HS-27A (cell line): ENCODE data around the gene HERC3.

Source experiments
- DNase-seq: peaks from one replicate; pipeline ENCODE4 v3.0.0-alpha.2; 2012; ENCODE audit warnings: low read depth, missing footprints

The HERC3 gene

GRCh38 chr4:88591787-88592599 lies at the start of gene HERC3:
HERC3 (plus strand) TSS chr4:88592480; CDS start chr4:88605824, 13,344 bp downstream.
- no peak for DNase-seq

- no peak for DNase-seq
Measured at GRCh38 chr4:88549815-88550214, 42.5 kb upstream of the HERC3 start.

DNA sequence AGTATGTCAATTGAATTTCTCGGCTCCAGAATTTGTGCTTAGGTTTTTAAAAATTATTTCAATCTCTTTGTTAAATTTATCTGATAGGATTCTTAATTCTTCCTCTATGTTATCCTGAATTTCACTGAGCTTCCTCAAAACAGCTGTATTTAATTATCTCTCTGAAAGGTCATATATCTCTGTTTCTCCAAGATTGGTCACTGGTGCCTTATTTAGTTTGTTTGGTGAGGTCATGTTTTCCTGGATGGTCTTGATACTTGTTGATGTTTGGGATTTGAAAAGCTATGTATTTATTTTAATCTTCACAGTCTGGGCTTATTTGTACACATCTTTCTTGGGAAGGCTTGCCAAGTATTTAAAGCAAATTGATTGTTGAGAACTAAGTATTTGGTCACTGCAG lies 24.7 kb upstream of the HERC3 start:
- DNase-seq: no peak

DNA sequence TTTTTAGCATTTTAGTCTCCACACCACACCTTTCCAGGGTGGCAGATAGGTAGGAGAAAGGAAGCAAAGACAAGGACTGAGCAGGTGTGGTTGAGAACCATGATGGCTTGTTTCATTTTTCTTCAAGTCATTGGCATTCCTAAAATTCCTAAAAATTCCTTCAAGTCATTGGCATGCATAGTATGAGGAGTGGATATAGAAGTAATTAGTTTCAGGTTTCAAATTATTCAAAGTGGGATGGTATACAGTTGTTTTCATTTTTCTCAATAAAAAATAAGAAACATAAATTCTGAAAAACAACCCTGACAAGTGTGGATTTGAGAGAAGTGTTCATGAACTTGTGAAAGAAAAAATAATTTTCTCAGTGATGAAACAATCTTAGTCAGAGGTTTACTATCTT lies 22.3 kb upstream of the HERC3 start:
- no peak for DNase-seq

GRCh38 chr4:88573276-88573980 lies 18.9 kb upstream of the HERC3 start:
- DNase-seq: no peak

DNA sequence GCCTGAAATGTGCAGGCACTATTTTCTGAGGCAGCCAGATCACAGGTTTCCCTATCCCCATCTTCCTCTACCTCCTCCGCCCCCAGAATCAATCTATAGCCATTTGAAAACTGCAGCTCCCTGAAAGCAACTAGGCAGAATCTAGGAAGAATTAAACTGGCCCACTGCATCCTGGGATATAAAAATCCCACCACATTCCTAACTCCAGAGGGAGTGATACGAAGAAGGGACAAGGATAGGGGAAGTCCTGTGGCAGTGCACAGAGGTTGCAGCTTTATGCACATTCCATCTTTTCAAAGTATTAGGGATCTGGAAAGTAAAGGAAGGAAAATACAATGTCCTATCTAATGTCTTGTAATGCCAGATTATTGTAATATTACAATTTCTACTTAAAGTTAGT lies 18.3 kb upstream of the HERC3 start:
- DNase-seq: no peak

DNA sequence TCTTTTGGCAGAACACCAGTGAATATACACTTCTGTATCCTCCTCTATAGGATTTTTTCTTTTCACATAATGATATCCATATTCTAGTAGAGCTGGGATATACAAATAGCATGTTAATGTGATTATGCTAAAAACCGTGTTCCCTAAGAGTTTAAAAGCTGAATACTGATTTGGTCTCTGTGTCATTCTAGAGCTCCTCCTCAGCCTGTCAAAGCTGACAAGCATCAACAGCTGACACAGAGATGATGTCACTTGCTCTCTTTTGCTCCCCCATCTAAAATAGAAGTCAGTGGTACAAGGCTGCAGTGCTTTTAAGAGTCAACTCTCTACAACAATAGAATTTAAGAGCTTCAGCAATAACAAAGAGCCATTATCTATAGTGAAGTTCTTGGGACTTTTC lies 17.1 kb upstream of the HERC3 start:
- no peak for DNase-seq

DNA sequence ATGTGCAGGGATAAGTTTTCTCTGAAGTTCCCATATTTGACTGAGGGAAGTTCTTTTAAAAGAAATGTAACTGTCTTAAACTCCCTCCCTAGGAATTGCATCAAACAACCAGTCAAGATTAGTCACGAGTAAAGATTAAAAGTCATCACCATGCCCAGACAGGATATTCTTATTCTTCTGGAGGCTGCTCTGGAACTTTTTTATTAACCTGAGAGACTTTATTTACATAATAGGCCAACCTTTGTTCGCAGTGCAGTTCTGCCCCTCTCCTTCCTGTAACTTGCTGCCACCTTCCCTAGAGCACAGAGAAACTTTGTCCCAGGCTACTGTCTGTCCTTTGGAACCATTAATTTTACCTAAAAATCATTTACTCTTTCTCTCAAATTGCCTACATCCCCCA lies 9.8 kb upstream of the HERC3 start:
- no peak for DNase-seq

- DNase-seq: no peak
Measured at GRCh38 chr4:88583631-88584470, 8.4 kb upstream of the HERC3 start.

GRCh38 chr4:88584471-88584900 lies 7.8 kb upstream of the HERC3 start:
- no peak for DNase-seq

DNA sequence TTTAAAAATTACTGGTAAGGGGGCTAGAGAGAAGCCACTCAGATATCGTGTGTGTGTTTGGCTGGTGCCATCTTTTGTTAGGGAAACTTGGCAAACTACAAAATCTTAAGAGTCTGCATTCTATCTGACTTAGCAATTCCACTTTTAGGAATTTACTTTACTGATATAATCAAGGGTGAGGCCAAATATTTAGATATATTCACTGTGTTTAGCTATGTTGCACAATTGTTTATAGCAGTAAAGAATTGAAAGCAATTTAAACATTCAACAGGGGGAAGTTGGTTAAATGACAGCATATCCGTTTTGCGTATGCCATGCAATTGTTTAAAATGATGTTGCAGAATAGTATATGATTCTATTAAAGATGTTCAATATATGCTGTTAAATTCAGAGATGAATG lies 6.4 kb upstream of the HERC3 start:
- DNase-seq: no peak

DNA sequence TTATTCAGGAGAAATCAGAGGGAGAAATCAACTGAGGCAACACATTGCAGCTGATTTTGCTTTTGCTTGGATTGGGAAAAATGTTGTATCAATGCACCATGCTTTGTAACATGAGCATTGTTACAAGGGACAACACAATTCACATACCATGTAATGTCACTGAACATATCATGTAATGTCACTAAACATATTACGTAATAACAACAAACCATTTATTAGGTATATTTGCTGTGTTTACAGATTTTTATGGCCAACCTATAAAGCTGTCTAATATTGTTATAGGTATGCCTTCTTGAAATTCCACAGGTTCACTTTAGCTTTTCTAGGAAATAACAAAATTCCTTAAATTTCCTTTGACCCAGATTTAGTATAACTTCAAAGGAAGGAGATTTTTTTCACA lies 5.0 kb upstream of the HERC3 start:
- DNase-seq: no peak

DNA sequence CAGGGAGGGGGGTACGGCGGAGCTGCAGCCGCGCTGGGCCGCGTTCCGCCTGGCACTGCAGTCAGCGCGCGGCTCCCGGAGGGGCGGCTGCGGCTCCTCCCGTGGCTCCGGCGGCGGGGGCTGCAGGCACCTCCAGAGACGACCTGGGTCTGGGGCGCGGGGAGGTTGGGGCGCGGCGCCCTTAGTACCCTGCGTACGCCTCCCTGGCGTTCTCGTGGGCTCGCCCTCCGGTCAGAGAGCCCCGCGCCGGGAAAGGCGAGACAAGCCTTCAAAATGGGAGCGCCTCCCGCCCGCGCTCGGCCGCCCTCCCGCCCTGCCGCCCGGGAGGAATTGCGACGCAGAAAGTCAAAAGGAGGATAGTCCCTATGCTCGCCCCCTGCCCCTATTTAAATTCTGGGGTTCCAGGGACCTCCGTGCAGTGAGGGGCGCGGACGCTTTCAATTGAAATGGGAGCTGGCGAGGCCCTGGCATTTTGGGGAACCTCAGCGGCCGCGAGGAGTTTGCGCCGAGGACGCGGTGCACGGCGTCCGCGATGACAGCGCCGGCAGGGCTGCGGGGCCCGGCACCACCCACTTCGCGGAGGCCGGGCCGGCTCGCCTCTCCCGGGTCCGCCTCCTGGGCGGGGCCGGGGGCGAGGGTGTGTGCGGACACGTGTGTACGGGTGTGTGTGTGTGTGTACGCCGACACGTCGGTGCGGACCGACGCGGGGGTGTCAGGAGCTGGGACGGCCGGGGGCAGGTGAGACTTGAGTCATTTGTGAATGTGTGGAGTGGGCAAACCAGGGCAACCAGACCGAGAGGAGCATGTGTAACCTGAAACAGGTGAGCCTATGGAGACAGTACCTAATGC lies 544 bp downstream of the HERC3 start:
- DNase-seq: no peak

- no peak for DNase-seq
Measured at GRCh38 chr4:88597970-88598660, 5.8 kb downstream of the HERC3 start.

GRCh38 chr4:88599298-88599697 lies 7.0 kb downstream of the HERC3 start:
- no peak for DNase-seq

- DNase-seq: no peak
Measured at GRCh38 chr4:88599714-88600113, 7.4 kb downstream of the HERC3 start.

DNA sequence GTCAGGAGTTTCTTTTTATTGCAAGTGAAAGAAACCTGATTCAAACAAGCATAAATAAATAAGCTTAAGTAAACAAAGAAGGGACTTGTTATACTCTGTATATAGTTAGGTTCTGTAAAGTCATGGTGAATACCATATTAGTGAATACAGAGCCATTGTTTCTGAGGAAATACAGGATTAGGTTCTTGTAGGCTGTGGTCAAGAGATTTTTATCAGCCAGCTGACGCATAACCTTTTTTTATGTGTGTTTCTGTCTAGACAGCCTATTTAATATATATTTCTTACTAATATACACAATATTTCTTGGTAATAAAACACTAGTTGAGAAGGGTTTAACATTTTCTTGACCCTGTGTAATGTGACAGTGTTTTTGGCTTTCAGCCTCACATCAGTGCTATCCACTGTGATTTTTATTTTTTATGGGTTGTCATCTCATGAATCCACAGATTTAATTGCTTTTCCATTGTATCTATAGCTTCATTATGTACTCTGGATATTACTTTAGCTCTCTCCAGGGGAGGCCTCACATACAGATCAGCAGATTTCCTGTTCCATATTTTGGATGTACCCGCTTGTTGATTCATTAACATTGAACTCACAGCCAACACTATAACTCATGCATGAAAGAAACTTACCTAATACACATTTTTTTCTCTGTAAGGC lies 8.0 kb downstream of the HERC3 start:
- DNase-seq: peak; percentile 42

DNA sequence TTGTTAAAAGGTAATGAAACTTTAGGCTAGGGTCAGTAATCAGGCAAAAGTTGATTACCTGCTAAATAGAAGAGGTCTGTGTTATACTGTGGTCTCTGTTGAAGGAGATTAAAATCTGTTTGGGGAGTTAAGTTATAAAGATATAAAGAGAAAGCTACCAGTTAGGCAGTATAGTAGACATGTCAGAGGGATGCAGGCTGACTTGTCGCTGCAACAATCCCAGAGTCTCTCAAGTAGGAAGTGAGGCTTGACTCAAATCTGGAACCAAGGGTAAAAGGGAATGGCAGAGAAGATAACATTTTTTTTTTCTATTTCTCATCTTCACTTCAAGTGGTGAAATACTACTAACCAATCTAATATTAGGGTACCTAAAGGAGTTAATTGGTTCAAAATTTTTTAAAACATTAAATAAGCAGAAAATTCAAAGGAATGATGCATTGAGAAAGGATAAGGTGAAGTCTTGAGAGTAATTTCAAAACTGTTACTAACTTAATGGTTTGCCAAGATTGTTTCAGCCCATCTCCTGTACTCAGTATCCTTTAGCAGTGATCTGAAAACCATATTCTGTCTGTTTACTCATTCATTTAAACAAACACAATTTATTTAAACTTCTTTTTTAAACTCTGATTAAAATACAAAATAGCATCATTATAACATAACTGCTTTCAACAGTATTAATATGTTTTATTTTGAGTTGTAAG lies 12.8 kb downstream of the HERC3 start:
- DNase-seq: no peak

- DNase-seq: no peak
Measured at GRCh38 chr4:88605736-88606135, 13.5 kb downstream of the HERC3 start.

DNA sequence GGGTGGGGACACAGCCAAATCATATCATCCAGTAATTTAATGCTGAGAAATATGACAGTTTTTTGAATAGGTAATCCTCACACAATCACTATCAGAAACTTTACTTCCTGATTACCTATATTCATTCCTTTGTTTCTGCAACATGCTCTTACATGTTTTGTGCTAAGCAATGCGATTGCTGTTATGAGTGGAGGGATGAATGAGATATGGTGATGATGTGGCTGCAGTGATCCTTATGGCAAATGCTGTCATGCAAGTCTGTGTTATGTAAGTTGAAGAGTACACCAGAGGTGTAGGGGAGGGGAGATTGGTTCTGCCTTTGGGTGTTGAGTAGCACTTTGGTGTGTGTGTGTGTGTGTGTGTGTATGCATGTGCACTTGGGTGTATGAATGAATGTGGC lies 14.6 kb downstream of the HERC3 start:
- no peak for DNase-seq
